Measurements from ENCODE around the gene SYNGAP1.
"Not testable (repeated sequence)": the region's sequence is repeated elsewhere in the genome, so short reads cannot be mapped to it uniquely, and the experiment has no call there.

Gene SYNGAP1

DNA sequence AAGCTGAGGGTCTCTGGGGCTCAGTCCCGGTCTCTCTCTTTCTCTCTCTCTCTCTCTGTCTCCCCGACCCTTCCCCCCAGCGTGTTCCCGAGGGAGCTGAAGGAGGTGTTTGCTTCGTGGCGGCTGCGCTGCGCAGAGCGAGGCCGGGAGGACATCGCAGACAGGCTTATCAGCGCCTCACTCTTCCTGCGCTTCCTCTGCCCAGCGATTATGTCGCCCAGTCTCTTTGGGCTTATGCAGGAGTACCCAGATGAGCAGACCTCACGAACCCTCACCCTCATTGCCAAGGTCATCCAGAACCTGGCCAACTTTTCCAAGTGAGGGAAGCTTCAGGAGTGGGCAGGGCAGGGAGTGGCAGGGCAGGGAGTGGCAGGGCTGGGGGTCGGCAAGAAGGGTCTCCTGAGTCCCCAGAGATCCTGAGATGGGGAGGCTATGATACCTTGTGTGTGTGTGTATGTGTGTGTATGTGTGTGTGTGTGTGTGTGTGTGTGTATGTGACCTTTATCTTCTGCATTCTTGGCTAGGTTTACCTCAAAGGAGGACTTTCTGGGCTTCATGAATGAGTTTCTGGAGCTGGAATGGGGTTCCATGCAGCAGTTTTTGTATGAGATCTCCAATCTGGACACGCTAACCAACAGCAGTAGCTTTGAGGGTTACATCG lies 20.9 kb downstream of the SYNGAP1 start:
- no peak for DNase-seq

DNA sequence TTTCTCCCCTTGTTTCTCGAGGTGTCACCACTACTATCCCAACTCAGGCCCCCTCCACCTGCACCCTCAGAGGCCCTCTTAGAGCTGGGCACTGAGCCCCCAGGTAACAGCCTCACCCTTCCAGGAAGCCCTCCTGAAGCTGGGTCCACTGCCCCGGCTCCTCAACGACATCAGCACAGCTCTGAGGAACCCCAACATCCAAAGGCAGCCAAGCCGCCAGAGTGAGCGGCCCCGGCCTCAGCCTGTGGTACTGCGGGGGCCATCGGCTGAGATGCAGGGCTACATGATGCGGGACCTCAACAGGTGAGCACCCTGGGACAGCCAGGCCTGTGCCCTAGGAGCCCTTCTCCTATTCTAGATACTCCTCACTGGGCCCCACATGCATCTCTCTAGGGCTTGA lies 21.6 kb downstream of the SYNGAP1 start:
- no peak for DNase-seq

DNA sequence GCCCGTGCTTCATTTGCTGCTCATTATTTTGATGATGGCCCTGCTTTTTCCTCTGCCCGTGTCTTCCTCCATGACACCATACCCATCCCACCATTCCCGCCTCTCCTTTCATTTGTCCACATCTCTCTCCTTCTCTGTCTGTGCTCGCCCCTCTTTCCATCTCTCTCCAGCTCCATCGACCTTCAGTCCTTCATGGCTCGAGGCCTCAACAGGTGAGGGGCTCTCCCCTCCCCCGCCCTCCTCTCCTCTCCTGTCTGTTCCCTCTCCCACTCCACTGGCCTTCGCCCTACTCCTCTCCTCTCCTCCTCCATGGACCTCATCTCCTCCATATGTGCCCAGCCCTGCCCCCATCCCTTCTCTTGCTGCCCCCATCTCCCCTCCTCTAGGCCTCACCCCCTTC lies 22.4 kb downstream of the SYNGAP1 start:
- no peak for DNase-seq

DNA sequence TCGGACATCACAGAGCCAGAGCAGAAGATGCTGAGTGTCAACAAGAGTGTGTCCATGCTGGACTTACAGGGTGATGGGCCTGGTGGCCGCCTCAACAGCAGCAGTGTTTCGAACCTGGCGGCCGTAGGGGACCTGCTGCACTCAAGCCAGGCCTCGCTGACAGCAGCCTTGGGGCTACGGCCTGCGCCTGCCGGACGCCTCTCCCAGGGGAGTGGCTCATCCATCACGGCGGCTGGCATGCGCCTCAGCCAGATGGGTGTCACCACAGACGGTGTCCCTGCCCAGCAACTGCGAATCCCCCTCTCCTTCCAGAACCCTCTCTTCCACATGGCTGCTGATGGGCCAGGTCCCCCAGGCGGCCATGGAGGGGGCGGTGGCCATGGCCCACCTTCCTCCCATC lies 23.2 kb downstream of the SYNGAP1 start:
- no peak for DNase-seq

DNA sequence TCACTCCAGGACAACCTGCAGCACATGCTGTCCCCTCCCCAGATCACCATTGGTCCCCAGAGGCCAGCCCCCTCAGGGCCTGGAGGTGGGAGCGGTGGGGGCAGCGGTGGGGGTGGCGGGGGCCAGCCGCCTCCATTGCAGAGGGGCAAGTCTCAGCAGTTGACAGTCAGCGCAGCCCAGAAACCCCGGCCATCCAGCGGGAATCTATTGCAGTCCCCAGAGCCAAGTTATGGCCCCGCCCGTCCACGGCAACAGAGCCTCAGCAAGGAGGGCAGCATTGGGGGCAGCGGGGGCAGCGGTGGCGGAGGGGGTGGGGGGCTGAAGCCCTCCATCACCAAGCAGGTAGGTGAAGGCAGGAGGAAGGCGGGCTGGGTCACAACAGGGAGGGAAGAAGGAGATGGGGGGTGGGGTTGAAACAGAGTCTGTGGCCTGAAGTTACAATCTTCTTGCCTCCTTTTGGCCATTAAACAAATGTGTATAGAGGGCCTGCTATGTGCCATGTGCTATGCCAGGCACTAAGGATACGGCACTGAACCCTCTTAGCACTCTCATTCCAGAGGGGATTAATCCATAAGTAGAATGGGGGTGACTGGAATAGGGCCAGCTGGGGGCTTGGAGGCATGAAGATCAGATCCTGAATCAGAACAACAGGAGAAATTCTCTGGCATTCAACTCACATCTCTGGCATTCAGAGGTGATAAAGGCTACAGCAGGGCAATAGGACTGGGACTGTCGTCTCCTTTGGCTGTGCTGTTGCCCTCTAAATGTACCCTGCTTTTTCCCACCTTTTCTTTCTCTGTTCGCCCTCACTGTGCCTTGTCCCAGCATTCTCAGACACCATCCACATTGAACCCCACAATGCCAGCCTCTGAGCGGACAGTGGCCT lies 24.0 kb downstream of the SYNGAP1 start:
- DNase-seq = no peak

DNA sequence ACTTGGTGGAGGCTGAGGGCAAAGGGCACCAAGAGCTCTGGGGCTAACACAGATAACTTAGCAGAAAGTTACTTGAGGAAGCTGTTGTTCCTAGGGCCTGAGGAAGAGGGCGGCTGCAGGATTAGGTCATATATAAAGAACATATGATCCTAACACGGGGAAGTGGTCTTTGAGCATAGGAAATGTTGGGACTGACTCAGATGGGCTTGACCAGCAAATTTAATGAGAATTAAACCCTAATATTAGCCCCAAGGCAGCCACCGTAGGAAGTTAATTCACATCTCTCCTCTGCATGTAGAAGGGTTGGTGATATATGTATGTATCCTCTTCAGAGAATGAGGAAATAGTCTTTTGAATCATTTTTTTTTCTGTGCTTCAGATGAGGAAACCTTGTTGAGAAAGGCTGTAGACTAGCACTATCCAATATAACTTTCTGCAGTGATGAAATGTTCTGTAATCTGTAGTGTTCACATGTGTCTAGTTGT lies 25.3 kb downstream of the SYNGAP1 start:
- DNase-seq = no peak

DNA sequence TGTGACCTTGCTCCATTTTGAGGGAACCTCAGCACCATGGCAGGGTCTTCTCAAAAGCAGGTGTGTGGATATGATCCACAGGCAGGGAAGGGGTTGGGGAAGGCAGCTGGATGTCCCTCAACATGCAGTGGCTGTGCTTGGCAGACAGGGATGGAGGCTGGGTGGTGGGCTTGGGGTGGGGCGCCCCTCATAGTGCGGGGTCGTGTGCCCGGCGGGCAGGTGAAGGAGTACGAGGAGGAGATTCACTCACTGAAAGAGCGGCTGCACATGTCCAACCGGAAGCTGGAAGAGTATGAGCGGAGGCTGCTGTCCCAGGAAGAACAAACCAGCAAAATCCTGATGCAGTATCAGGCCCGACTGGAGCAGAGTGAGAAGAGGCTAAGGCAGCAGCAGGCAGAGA lies 26.5 kb downstream of the SYNGAP1 start:
- no peak for DNase-seq

DNA sequence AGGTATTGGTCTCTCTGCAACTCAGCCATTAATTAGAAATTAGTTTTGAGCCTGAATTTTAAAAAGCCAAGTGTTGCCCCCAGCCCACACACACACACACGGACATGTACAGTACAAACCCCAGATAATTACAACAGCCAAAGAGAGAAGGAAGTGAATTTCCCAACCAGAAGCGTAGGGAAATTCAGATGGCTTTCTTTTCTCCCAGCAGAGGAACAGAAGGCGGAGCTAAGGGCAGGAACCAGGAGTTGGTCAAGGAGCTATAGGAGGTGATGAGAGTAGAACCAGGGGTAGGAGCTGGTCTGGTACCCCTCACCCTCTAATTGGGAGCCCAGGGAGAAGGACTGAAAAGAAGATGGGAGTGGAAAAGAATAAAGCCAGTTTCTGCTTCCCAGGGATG lies 30.6 kb downstream of the SYNGAP1 start:
- no peak for DNase-seq

DNA sequence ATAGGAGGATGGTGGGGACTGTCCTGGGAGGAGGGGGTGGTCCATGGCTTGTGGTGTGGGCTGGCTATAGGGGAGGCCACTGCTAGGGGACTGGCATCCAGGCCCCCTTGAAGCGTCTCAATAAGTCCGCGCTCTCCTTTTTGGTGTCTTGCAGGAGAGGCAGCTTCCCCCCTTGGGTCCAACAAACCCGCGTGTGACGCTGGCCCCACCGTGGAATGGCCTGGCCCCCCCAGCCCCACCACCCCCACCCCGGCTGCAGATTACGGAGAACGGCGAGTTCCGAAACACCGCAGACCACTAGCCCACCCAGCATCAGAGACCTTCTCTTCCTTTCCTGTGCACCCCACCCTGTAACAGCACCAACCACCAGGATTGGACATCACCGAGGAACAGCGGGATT lies 31.7 kb downstream of the SYNGAP1 start:
- no peak for DNase-seq

DNA sequence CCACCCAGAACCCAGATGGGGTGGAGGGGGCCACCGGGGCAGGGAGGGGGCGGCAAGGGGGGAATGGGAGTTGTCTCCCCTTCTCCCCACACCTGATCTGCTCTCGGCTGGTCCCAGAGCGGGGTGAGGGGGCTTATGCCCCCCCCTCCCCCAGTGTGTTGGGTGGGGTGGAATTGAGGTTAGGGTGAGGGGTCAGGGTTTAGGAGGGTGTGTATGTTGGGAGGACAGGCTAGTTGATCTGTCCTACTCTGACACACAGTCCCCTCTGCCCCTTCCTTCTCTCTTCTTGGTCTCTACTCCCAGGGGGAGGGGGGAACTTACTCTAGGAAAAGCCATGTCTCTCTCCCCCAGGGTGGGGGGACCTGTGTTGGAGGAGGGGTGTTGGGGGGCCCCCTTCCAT lies 32.6 kb downstream of the SYNGAP1 start:
- no peak for DNase-seq

DNA sequence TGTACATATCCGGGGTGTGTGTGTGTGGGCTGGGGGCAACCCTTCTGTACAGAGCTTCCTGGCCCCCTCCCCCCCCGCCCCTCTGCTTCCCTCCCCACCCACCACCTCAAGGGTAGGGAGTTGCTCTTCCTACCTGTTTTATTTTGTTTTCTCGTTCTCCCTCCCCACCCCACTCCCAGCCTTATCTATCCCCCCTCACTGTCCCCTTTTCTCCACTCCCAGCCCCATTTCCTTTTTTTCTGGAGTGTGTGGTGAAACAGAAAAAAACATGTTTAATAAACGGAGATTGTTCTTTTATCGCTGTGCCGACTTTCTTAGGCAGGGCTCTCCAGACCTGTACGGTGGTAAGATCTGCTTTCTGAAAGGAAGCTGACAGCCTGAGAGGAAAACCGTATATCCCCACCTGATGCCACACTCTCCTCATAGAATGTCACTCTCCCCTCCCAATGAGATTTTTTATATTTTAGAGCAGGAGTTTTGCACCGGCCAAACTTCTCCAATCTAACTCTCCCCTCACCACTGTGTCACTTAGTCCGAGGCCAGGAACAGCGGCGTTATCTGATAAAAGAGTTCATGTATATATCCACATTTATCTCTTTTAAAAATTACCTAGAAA lies 33.6 kb downstream of the SYNGAP1 start:
- no peak for DNase-seq

DNA sequence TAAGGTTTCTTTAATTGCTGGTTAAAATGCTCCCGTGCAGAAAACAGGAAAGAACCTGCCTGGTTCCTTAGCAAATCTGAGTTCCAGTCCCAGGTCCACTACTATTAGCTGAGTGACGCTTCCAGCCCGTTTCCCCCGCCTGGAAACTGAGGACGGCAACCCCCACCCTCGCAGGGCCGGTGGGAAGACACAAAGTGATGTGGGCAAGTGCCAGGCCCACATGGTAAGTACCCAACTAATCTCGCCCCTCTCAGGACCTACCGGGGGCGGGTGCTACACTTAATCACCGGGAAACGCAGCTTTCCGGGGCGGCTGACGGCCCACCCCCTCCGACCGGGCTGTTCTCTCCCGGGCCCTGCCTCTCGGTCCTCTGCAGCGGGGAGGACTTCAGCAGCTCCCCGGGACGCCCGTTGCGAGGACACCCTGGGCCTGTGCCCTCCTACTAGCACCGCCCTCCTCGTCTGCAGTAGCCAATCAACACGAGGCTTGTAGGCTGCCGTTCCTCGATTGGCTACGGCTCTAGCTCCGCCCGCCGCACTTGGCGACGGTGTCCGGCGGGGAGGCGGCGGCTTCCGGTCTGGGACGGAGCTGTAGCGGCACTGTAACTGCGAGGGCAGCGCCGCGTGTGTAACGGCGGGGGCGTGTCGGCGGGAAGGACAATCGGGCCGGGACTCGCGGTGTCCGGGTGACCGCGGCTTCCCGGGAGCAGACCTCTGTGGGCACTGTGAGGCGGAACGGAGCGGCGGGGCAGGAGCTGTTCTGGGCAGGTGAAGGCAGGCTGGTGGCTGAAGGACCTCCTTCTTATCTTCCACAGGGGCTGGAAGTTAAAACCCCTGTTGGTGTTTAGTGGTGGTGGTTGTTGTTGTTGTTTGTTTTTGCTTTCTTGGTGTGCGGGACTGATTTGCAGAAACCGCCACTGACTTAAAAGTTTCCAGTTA lies 34.4 kb downstream of the SYNGAP1 start, which contains the start of gene ZBTB9:
ZBTB9 (plus strand) TSS at position 568 of the 938 bp plus-strand sequence. CDS start 525 bp downstream, outside the sequence.
- peak; percentile 92 for DNase-seq

DNA sequence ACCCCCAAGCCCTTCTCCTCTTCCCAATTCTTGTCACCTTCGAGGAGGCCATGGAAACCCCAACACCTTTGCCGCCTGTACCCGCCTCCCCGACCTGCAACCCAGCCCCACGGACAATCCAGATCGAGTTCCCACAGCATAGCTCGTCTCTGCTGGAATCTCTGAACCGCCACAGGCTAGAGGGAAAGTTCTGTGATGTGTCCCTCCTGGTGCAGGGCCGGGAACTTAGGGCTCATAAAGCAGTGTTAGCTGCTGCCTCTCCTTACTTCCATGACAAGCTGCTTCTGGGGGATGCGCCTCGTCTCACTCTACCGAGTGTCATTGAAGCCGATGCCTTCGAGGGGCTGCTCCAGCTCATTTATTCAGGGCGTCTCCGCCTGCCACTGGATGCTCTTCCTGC lies 35.2 kb downstream of the SYNGAP1 start:
- DNase-seq = no peak

DNA sequence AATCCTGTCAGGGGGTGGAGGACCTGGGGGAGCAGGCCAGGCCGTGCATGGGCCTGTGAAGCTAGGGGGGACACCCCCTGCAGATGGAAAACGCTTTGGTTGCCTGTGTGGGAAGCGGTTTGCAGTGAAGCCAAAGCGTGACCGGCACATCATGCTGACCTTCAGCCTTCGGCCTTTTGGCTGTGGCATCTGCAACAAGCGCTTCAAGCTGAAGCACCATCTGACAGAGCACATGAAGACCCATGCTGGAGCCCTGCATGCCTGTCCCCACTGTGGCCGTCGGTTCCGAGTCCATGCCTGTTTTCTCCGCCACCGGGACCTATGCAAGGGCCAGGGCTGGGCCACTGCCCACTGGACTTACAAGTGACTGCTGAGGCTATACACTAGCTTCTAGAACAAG lies 36.3 kb downstream of the SYNGAP1 start:
- no peak for DNase-seq

DNA sequence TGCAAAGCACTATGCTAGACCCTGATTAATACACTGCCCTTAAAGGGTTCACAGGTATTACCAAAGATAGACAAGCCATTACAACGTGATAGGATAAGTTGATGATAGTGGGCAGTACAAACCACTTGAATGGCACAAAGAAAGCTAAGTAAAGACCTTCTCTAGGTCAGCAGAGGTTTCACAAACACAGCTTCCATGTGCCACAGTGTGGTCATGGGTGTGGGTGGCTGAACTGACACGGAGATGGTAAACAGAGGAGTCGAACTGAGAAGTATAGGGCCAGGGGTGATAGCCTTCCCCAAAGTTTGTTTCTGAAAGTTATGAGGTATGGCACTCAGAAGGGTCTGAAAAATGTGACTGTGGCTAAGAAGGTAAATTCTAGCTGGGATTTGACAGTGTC lies 38.8 kb downstream of the SYNGAP1 start:
- no peak for DNase-seq

DNA sequence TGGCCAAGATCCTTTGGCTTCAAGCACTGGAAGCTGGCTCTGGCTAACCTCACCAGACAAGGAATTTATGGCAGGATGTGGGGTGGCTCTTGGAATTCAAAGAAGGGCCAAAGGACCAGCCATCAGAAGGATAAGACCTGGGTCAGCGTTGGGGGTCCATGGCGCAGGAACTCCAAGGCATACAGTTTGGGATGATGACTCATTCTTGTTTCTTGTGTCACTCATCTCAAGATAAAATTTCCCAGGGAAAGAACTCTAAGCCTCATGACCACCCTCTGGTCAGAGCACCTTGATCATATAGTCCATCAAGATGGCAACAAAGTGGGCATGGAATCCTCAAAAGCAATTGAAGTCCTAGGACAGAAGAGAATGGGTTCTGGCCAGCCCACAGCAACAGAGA lies 39.4 kb downstream of the SYNGAP1 start:
- DNase-seq = no peak

DNA sequence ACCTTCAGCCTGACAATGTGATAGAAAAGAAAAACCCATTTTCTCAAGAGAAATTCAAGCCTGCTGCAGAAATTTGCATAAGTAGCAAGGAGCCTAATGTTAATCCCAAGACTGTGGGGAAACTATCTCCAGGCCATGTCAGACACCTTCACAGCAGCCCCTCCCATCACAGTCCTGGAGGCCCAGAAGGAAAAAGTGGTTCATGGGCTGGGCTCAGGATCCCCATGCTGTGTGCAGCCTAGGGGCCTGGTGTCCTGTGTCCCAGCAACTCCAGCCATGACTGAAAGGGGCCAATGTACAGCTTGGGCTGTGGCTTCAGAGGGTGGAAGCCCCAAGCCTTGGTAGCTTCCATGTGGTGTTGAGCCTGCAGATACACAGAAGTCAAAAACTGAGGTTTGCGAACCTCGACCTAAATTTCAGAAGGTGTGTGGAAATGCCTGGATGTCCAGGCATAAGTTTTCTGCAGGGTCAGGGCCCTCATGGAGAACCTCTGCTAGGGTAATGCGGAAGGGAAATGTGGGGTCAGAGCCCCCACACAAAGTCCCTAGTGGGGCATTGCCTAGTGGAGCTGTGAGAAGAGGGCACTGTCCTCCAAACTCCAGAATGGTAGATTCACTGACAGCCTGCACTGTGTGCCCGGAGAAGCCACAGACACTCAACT lies 46.3 kb downstream of the SYNGAP1 start:
- no peak for DNase-seq

DNA sequence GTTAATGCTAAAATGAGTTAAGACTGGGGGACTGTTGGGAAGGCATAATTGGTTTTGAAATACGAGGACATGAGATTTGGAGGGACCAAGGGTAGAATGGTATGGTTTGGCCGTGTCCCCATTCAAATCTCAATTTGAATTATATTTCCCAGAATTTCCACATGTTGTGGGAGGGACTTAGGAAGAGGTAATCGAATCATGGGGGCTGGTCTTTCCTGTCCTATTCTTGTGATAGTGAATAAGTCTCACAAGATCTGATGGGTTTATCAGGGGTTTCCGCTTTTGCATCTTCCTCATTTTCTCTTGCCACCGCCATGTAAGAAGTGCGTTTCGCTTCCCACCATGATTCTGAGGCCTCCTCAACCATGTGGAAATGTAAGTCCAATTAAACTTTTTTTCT lies 47.2 kb downstream of the SYNGAP1 start:
- DNase-seq = no peak

DNA sequence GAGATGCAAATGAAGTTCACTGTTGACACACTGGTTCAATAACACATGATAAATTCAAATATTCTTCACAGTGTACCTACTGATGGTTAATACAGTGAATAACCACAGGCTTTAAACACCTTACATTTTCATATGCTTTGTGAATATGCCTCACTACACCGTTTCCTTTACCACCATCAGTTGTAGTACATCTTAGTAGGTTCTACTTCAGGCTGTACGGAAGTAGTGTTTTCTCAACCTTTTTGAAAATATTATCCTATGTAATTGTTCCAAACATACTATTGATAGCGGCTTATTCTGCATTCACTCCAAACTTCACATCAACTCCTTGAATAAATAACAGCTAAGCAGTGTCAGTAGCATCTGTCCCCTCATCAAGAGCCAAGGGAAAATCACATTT lies 49.8 kb downstream of the SYNGAP1 start:
- no peak for DNase-seq

DNA sequence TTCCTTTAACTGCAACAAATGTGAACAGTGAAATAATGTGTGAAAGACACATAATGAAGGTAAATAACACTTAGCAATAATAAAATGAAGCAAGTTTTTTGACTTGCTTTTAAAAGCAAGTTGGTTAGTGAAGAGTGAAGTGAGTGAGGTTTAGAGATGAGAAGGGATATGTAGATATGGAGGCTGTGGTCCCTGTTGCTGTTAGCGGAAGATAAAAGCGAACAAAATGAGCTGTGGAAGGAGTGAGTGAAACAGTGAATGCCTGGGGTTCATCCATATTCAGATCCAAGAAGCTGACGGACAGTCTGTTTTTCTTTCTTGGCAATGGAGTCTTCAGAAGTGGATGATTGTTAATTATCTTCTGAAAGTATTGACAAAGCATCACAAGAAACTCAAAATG lies 58.0 kb downstream of the SYNGAP1 start:
- no peak for DNase-seq

DNA sequence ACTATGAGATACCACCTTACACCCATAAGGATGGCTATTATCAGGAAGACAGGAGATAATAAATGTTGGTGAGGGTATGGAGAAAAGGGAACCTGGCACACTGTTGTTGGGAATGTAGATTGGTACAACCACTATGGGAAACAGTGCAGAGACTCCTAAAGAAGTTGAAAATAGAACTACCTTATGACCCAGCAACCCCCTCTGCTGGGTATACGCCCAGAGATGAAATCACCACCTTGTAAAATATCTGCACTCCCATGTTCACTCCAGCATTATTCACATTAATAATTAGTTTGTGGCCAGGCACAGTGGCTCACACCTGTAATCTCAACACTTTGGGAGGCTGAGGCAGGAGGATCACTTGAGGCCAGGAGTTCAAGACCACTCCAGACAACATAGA lies 61.3 kb downstream of the SYNGAP1 start:
- no peak for DNase-seq

DNA sequence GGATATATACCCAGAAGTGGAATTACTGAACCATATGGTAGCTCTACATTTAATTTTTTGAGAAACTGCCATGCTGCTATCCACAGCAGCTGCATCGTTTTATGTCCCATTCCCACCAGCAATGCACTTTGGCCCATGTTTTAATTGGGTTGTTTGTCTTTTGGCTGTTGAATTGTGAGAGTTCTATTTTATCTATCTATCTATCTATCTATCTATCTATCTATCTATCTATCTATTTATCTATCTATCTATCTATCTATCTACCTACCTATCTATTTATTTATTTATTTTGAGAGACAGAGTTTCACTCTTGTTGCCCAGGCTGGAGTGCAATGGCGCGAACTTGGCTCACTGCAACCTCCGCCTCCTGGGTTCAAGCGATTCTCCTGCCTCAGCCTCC lies 62.8 kb downstream of the SYNGAP1 start:
- not testable (repeated sequence) for DNase-seq

Data from NCI-H446 treated with DMSO at 0.1 percent for 48 hours (cell line).